GM10266 (cell line): ENCODE measurements around the gene CDK18.

Experiments
- DNase-seq: peaks from one replicate; pipeline ENCODE4 v3.0.0; 2012; ENCODE audit errors: extremely low spot score
- TF ChIP-seq, protein P1 (sequence below): IDR thresholded peaks from 2 replicates; pipeline ENCODE4 v1.5.1; 2012; ENCODE audit warnings: mild to moderate bottlenecking, low read depth; ENCODE audit not compliant: control insufficient read depth, insufficient read depth; ENCODE audit errors: missing control alignments

CDK18 gene

DNA sequence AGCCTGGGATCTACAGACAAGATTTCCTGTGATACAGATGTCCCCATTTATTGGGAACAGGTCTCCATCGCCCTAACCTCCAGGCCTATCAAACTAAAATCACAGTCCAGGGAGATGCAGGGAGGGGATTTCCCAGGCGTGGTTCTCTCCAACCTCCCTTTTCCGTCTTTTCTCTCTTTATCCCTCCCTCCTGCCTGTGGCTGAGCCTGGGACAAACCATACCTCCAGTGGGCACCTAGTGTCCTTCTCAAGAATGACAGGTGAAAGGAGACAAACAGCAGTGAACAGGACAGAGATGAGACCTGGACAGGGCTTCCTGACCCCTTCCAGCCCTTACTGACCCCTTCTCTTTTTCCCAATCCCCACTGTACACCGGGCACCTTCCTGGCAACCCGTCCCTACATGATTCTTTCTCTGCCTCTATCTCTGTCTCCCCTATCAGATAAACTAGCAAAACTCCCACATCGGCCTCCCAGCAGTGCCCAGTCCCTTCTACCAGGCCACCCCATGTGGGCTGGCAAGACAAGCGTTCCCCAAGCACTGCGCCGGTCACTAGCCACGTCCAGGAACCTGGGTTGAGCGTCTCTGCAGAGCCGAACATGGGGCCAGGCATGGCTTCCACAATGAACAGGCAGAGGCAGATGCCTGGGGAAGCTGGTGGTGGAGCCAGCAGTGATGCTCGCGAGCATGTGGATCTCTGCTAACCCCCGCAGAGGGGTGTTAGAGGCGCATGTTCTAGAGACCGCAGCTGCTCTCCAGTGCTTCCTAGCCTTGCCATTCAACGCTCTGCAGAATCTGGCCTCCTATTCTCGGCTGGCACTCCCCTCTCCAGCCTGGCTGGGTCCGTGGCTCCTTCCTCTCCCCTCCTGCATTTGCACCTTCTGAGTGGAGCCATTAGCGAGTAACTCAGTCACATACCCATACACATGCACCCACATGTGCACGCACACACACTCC, 72.6 kb downstream of the CDK18 start:
- no peak for DNase-seq
- TF ChIP-seq, protein P1, sequence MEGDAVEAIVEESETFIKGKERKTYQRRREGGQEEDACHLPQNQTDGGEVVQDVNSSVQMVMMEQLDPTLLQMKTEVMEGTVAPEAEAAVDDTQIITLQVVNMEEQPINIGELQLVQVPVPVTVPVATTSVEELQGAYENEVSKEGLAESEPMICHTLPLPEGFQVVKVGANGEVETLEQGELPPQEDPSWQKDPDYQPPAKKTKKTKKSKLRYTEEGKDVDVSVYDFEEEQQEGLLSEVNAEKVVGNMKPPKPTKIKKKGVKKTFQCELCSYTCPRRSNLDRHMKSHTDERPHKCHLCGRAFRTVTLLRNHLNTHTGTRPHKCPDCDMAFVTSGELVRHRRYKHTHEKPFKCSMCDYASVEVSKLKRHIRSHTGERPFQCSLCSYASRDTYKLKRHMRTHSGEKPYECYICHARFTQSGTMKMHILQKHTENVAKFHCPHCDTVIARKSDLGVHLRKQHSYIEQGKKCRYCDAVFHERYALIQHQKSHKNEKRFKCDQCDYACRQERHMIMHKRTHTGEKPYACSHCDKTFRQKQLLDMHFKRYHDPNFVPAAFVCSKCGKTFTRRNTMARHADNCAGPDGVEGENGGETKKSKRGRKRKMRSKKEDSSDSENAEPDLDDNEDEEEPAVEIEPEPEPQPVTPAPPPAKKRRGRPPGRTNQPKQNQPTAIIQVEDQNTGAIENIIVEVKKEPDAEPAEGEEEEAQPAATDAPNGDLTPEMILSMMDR = no peak

DNA sequence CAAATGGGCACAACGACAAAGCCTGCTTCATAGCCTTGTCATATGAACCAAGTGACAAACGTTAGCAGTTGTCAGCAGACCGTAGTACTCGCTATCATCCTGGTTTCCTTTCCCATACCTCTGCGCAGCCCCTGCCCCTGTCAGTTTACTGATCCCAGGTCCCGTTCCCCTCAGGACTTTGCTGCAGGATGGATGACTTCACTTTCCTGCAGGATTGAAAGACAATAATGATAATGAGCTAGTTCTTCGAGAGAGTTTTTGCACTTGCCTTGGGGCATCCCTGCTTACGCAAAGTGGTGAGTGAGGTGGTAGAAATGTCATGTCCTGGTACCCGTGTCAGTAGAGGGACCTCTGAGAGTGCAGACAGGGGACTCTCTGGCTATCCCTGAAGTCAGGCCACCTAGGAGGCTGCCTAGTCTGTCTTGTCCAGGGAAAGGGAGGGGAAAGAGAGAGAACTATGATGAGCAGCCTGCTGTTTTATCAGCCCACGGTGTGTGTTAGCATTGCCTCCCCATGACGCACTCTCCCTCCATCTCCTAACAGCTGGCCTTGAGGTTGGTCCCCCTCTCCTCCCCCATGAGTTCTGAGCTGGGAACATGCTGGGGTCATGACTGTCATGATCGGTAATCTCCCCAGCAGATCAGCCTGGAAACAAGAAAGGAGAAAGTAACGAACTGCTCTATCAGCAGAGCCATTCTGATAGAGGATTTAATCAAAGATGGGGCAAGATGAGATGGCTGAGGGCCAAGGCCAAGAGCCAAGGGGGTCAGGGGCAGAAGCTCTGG, 73.6 kb downstream of the CDK18 start:
- TF ChIP-seq, protein P1 = no peak

DNA sequence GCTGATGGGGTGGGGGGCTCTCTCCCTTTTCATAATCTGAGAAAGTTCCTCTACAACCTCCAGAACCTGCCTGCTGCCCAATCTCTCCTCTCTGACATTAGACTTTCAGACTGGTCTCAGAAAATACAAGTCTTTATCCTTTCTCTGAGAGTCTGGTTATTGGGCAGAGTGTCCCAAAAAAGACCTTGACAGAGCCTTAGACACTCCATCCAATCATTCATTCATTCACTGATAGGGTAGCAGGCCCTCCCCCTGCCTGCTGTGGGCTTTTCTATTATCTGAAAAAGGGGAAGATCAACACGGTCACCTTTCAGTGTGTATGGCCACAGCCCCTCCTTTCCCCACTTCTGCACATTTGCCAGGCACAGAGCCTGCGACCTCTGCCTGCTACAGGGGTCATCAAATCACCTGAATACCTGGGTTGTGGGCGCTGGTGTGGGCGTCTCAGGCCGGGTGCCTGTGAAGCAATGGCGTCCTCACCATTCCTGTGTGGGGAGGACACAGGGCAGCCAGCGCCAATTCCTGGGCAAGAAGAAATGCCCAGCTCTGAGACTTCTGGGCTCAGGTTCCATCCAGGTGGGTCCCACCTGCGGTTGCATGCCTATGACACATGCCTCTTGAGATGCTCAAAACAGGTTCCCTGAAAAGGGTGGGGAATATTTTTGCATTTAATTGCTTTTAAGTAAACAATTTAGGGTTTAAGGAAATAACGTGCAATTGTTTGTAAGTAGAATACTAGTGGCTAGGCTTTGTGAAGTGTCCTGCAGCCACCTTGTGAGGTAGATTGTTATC, 74.5 kb downstream of the CDK18 start:
- TF ChIP-seq, protein P1 = no peak
- DNase-seq = no peak

More for the DNA sequence above, 73.6 kb downstream of the CDK18 start:
- DNase-seq = no peak

- no peak for DNase-seq
- TF ChIP-seq, protein P1 = no peak
Measured at GRCh38 chr1:205579711-205580110, 75.2 kb downstream of the CDK18 start.

GRCh38 chr1:205580140-205580922, 75.9 kb downstream of the CDK18 start:
- TF ChIP-seq, protein P1 = no peak
- DNase-seq = no peak

DNA sequence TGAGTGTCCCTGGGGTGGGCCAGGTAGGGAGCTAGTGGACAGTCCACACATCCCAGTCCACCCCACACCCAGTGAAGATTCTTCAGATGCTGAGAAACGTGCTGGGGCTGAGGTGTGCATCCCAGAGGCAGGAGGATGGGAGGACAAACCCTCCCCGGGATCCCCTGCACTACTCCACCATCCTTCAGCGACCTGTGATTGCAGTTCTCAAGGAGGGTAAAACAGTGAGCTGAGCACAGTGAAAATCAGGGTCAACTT, 76.4 kb downstream of the CDK18 start:
- TF ChIP-seq, protein P1 = no peak
- no peak for DNase-seq
